Breast epithelium (tissue), 4 donors: Measurements from ENCODE around the gene AHI1. TPM values are rescaled to one million over a fixed set of nuclear protein-coding genes. Genes with fewer than 3 reads are reported as not detected.

Experiments
- DNase-seq, 2 donors: peaks; one replicate each; pipeline ENCODE4 v3.0.0-alpha.2; 2019; ENCODE audit warnings: low spot score in 2 of 2
- H3K27ac ChIP-seq, 2 donors: fragments of 200-600 bp; sonication (generic) in 1 of 2; one replicate each; pipeline ENCODE4 v1.5.1; 2016 to 2019; ENCODE audit warnings: mild to moderate bottlenecking in 1 of 2
- H3K27me3 ChIP-seq, 2 donors: fragments of 200-600 bp; sonication (generic) in 1 of 2; one replicate each; pipeline versions ENCODE4 v1.5.1 to v1.6.0; 2017 to 2019; ENCODE audit warnings: control low read depth in 1 of 2, mild to moderate bottlenecking in 1 of 2
- H3K36me3 ChIP-seq: fragments of 200-600 bp; one replicate; pipeline ENCODE4 v1.5.1; 2019
- H3K4me1 ChIP-seq, 2 donors: fragments of 200-600 bp; sonication (generic); one replicate each; pipeline ENCODE4 v1.5.1; 2016 to 2019; ENCODE audit warnings: control low read depth in 1 of 2
- H3K4me3 ChIP-seq, 3 donors: fragments of 200-600 bp; sonication (generic); 1 replicate in 2 of 3; 2 replicates in 1 of 3; pipeline ENCODE4 v1.5.1; 2016 to 2019; ENCODE audit warnings: mild to moderate bottlenecking in 3 of 3, moderate library complexity in 2 of 3
- H3K9me3 ChIP-seq, 2 donors: fragments of 200-600 bp; sonication (generic) in 1 of 2; one replicate each; pipeline ENCODE4 v1.5.1; 2016 to 2019; ENCODE audit warnings: control low read depth in 1 of 2
- POLR2A ChIP-seq: fragments of 450-650 bp; IDR thresholded peaks from one replicate; pipeline ENCODE4 v1.6.1; 2016; ENCODE audit warnings: antibody characterized with exemption, mild to moderate bottlenecking, moderate library complexity
- POLR2AphosphoS5 ChIP-seq, 3 donors: sonication (generic); formaldehyde crosslinking; IDR thresholded peaks; one replicate each; pipeline ENCODE4 v1.6.1; 2017; ENCODE audit warnings: antibody characterized with exemption in 3 of 3
- intact Hi-C: fragments of 100-400 bp; cut with DNase I; formaldehyde crosslinking; loops from one replicate; pipeline ENCODE4 v1.15.1; 2023; ENCODE audit warnings: low total_unique reads
- total RNA-seq, 3 donors: library from RNA; depleted of rRNA; stranded (reverse); fragments of >200 nt; gene quantifications; one replicate each; pipeline ENCODE4 v1.1.0, GENCODE V29; 2016
- TF ChIP-seq, protein P1 (sequence below), 3 donors: fragments of 450-650 bp; IDR thresholded peaks; one replicate each; pipeline ENCODE4 v1.5.1; 2016 to 2017; ENCODE audit warnings: antibody characterized with exemption in 3 of 3, mild to moderate bottlenecking in 3 of 3, moderate library complexity in 3 of 3

The AHI1 gene
- total RNA-seq, 3 donors from 2014 or later: 23.5 to 62.2 (median 49.8) TPM

DNA sequence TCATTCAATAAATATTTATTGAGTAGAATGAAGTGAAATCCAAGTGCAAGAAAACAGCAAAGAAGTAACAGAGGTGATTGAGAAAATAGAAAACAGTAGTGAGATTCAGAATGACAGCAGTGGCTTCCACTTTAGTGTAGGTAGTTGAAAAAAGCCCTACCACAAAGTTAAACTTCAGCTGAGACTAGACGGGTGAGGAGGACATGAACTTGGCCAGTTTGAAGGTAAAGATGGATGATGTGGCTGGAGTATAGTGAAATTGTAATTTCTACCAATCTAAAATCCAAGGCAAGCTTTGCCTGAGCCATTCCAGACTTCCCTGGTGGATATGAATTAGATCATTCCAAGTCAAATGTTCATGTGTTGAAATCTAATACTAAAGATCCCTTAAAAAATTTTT lies 32.6 kb upstream of the AHI1 start:
- Histone ChIP-seq H3K27ac (no peak overlapping the region), H3K36me3 (no peaks in the 10 kb centered on the region), H3K9me3 (no peaks in the 10 kb centered on the region), H3K27me3 (no peaks in the 10 kb centered on the region), H3K4me1 (no peaks in the 10 kb centered on the region), H3K4me3 (no peak overlapping the region)
- intact Hi-C loops: no loop called here
- TF ChIP-seq, protein P1, sequence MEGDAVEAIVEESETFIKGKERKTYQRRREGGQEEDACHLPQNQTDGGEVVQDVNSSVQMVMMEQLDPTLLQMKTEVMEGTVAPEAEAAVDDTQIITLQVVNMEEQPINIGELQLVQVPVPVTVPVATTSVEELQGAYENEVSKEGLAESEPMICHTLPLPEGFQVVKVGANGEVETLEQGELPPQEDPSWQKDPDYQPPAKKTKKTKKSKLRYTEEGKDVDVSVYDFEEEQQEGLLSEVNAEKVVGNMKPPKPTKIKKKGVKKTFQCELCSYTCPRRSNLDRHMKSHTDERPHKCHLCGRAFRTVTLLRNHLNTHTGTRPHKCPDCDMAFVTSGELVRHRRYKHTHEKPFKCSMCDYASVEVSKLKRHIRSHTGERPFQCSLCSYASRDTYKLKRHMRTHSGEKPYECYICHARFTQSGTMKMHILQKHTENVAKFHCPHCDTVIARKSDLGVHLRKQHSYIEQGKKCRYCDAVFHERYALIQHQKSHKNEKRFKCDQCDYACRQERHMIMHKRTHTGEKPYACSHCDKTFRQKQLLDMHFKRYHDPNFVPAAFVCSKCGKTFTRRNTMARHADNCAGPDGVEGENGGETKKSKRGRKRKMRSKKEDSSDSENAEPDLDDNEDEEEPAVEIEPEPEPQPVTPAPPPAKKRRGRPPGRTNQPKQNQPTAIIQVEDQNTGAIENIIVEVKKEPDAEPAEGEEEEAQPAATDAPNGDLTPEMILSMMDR (IDR thresholded peaks at IDR 0.05): no peak
- TF ChIP-seq POLR2A (no peak), POLR2AphosphoS5 (IDR thresholded peaks at IDR 0.05) (no peak)
- DNase-seq: no peak

DNA sequence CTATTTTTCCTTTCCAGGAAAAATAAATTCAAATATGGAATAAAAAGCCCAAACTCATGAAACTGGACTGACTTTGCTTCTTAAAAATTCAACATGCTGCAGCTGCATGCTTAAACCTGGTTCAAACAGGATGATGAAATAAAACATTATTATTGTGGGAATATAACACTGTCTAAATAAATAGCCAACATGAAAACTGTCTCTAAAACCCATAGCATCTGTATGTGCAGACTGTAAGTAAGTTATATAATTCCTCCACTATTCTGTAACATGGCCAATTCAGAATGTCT lies 30.4 kb upstream of the AHI1 start:
- Histone ChIP-seq H3K36me3 (no peaks in the 10 kb centered on the region), H3K4me3 (no peak overlapping the region), H3K4me1 (no peaks in the 10 kb centered on the region), H3K27ac (no peak overlapping the region), H3K27me3 (no peaks in the 10 kb centered on the region), H3K9me3 (no peaks in the 10 kb centered on the region)
- DNase-seq: no peak
- TF ChIP-seq, protein P1 (IDR thresholded peaks at IDR 0.05): no peak
- TF ChIP-seq POLR2AphosphoS5 (IDR thresholded peaks at IDR 0.05) (no peak), POLR2A (no peak)
- intact Hi-C loops: no loop called here

DNA sequence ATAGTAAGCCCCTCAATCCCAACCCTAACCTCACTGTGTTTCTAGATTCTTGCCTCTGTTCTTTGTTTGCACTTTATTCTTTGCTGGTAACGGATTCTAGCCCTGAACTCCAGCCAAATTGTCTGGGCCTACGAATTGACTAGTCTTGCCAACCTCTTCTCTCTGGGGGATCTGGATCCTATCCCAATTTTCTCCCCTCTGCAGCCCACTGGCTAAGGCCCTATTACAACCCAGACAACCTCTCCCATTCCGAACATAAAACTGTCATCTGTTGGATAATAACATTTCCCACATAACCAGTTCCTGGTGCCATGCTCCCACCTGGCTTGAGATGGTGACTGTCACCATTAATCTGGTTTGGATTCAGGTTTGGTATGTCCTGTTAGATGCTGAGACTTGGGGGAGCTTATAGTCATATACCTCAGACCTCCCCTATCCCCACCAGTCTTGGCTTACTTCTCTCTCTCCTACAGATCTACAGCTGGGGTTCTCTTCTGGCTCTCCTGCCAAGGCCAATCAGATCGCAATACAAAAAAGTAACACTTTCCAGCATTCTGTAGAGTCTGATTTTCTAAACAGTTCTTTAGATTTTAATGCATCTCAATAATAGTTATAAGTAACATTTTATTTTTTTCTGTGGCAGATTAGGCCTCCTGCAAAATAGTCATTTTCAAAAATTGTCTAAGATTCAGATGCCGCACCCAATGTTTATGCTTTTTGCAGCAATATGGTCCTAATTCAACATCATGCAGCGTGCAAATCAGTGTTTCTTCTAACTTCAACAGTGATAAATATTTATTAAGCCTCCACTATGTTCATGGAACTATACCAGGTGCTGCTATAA lies 29.8 kb upstream of the AHI1 start:
- Histone ChIP-seq H3K36me3 (no peaks in the 10 kb centered on the region), H3K4me3 (no peak overlapping the region), H3K27ac (no peak overlapping the region), H3K9me3 (no peaks in the 10 kb centered on the region), H3K4me1 (no peaks in the 10 kb centered on the region), H3K27me3 (no peaks in the 10 kb centered on the region)
- intact Hi-C loops: no loop called here
- TF ChIP-seq, protein P1 (IDR thresholded peaks at IDR 0.05): no peak
- TF ChIP-seq POLR2A (no peak), POLR2AphosphoS5 (IDR thresholded peaks at IDR 0.05) (no peak)
- no peak for DNase-seq

DNA sequence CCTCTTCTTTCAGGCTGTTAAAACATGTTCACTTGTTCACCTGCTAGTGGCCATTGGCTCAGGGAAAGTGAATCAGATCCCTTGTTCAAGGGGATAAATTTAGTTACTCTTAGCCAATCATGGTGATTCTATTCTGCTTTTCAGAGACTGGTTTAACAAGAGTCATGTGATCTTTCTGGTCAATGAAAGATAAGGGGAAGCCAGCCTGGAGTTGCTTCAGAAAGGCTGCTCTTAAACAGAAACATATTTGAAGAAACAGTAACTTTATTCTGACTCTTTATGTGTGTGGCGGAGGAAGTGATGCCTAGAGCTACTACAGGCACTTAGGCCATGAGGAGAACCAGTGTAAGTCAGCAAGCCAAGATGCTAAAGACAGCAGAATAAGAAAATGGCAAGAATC lies 28.1 kb upstream of the AHI1 start:
- intact Hi-C loops: no loop called here
- no peak for DNase-seq
- Histone ChIP-seq H3K27me3 (no peaks in the 10 kb centered on the region), H3K36me3 (no peaks in the 10 kb centered on the region), H3K27ac (no peak overlapping the region), H3K9me3 (no peaks in the 10 kb centered on the region), H3K4me3 (no peak overlapping the region), H3K4me1 (no peaks in the 10 kb centered on the region)
- no peak for TF ChIP-seq POLR2AphosphoS5 (IDR thresholded peaks at IDR 0.05)
- TF ChIP-seq, protein P1 (IDR thresholded peaks at IDR 0.05): no peak

DNA sequence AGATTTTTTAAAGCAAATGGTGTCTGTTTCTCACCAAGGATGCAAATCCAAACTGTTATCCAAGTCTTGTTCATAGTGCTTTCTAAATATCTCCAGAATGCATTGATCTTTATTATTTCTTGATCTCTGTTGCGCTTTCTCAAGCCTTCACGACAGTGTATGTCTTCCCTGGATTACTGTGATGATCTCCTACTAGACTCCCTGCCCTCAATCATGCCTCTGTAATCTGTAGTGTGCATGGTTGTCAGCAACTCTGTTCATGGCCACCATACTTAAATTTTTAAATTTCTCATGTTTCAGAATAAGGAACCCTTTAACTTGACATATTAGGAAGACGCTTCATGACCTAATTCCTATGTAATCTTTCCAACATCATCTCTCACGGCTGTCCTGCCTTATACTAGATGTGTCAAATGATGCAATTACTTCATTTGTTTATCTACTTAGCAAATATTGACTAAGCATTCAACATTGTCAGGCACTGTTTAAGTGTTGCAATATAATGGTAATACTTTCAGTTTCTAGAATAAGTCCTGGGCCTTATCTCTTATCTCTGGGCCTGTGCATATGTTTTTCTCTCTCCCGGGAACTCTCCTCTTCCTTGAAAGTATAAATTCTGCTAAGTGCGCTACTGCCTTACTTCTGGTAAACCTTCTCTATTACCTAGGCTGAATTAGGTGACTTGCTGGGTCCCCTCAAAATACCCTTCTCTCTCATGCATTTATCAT lies 25.6 kb upstream of the AHI1 start:
- TF ChIP-seq, protein P1 (IDR thresholded peaks at IDR 0.05): no peak
- TF ChIP-seq POLR2AphosphoS5 (IDR thresholded peaks at IDR 0.05) (no peak), POLR2A (no peak)
- Histone ChIP-seq H3K27me3 (no peaks in the 10 kb centered on the region), H3K4me3 (no peak overlapping the region), H3K36me3 (no peaks in the 10 kb centered on the region), H3K9me3 (no peaks in the 10 kb centered on the region), H3K27ac (no peak overlapping the region), H3K4me1 (no peaks in the 10 kb centered on the region)
- intact Hi-C loops: no loop called here
- DNase-seq: no peak
